Measurements from ENCODE around the gene BAAT.
"Not testable (repeated sequence)": the region's sequence is repeated elsewhere in the genome, so short reads cannot be mapped to it uniquely, and the experiment has no call there.

BAAT gene

GRCh38 chr9:101360647-101361046 lies 24.2 kb downstream of the BAAT start:
- no peak for DNase-seq (ENCODE audit: low read depth in 2 of 2)

GRCh38 chr9:101359679-101360078 lies 25.1 kb downstream of the BAAT start:
- DNase-seq (ENCODE audit: low read depth in 2 of 2): no peak

- DNase-seq (ENCODE audit: low read depth in 2 of 2): no peak
Measured at GRCh38 chr9:101356619-101357018, 28.2 kb downstream of the BAAT start.

- no peak for DNase-seq (ENCODE audit: low read depth in 2 of 2)
Measured at GRCh38 chr9:101354765-101355708, 29.8 kb downstream of the BAAT start.

GRCh38 chr9:101354143-101354764 lies 30.6 kb downstream of the BAAT start:
- DNase-seq (ENCODE audit: low read depth in 2 of 2): no peak

- no peak for DNase-seq (ENCODE audit: low read depth in 2 of 2)
Measured at GRCh38 chr9:101353683-101354082, 31.1 kb downstream of the BAAT start.

GRCh38 chr9:101352892-101353463 lies 31.8 kb downstream of the BAAT start:
- no peak for DNase-seq (ENCODE audit: low read depth in 2 of 2)

GRCh38 chr9:101350285-101350684 lies 34.5 kb downstream of the BAAT start:
- no peak for DNase-seq (ENCODE audit: low read depth in 2 of 2)

- DNase-seq (ENCODE audit: low read depth in 2 of 2): no peak
Measured at GRCh38 chr9:101342595-101342994, 42.2 kb downstream of the BAAT start.

- no peak for DNase-seq (ENCODE audit: low read depth in 2 of 2)
Measured at GRCh38 chr9:101341958-101342357, 42.8 kb downstream of the BAAT start.

- DNase-seq (ENCODE audit: low read depth in 2 of 2): no peak
Measured at GRCh38 chr9:101337237-101337636, 47.6 kb downstream of the BAAT start.

- no peak for DNase-seq (ENCODE audit: low read depth in 2 of 2)
Measured at GRCh38 chr9:101336091-101336490, 48.7 kb downstream of the BAAT start.

- DNase-seq (ENCODE audit: low read depth in 2 of 2): no peak
Measured at GRCh38 chr9:101333926-101334702, 50.7 kb downstream of the BAAT start.

GRCh38 chr9:101333490-101333889 lies 51.3 kb downstream of the BAAT start:
- DNase-seq (ENCODE audit: low read depth in 2 of 2): no peak

GRCh38 chr9:101332362-101332761 lies 52.4 kb downstream of the BAAT start:
- no peak for DNase-seq (ENCODE audit: low read depth in 2 of 2)

GRCh38 chr9:101327422-101327909 lies 57.3 kb downstream of the BAAT start:
- DNase-seq (ENCODE audit: low read depth in 2 of 2): not testable (repeated sequence)

GRCh38 chr9:101326501-101326900 lies 58.3 kb downstream of the BAAT start:
- no peak for DNase-seq (ENCODE audit: low read depth in 2 of 2)

GRCh38 chr9:101326035-101326434 lies 58.8 kb downstream of the BAAT start:
- no peak for DNase-seq (ENCODE audit: low read depth in 2 of 2)

- no peak for DNase-seq (ENCODE audit: low read depth in 2 of 2)
Measured at GRCh38 chr9:101325053-101325452, 59.8 kb downstream of the BAAT start.

GRCh38 chr9:101324245-101324804 lies 60.5 kb downstream of the BAAT start:
- no peak for DNase-seq (ENCODE audit: low read depth in 2 of 2)

GRCh38 chr9:101323129-101323528 lies 61.7 kb downstream of the BAAT start:
- DNase-seq (ENCODE audit: low read depth in 2 of 2): no peak
